Heart left ventricle (tissue), 13 donors: ENCODE measurements around the gene CCDC51.

ENCODE experiments used
- CTCF ChIP-seq, 12 donors: fragments of 200-600 bp; sonication (generic) in 4 of 12; IDR thresholded peaks; one replicate each; pipeline versions ENCODE4 v1.5.0 to v1.8.0; 2018 to 2022; ENCODE audit warnings: antibody characterized with exemption in 12 of 12, mild to moderate bottlenecking in 5 of 12
- POLR2A ChIP-seq, 2 donors: fragments of 450-650 bp; IDR thresholded peaks; one replicate each; pipeline ENCODE4 v1.6.1; 2017; ENCODE audit warnings: antibody characterized with exemption in 2 of 2, mild to moderate bottlenecking in 2 of 2, moderate library complexity in 2 of 2
- donor health status: ischemic (EF 13 %, LVEDD 7.1; RV severe dilation, severe dysfunction).
- donor health status: DM: no; HTN: yes; CAD: no.
- donor health status: DM: no; HTN: no; CAD: no.
- donor health status: ischemic (EF 25% LVEDD 6.9; RV normal size, moderate dysfunction).
- donor health status: ischemic (EF 25% LVEDD 5.7; RV mildly dilated, moderate dysfunction).
- donor health status: ischemic (EF 35%, LVEDD 5.7; RV mildly dilated, moderate dysfunction).
- donor health status: nonischemic (EF 11% LVEDD 7.7; RV severe dilation, severe dysfunction).
- donor health status: DM: yes; HTN: yes; CAD: no.
- donor health status: PGD.
- donor health status: ischemic (EF 29% LVEDD 5.4; RV normal size, mild dysfunction).
- donor health status: nonischemic (EF 23%, LVEDD 6.1; RV moderate dilation, normal function).

DNA sequence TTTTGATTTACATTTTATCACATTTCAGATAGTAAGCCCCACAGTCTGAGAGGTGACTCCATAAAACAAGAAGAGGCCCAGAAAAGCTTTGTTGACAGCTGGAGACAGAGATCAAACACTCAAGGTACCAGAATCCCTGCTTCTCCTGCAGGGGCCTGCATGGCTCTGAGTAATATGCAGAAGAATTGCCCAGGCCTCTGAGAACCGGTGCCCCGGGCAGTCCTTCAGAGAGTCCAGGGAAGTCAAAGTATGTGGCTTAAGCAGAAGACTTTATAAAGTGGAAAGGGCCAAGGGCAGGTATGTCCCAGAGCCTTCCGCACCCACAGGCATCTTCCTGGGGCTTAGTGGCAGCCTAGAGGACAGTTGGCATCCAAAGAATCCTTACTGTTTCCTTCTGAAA is 19.4 kb upstream of the CCDC51 start:
- no peak for TF ChIP-seq POLR2A (IDR thresholded peaks at IDR 0.05)
- TF ChIP-seq CTCF (IDR thresholded peaks at IDR 0.05), result no peak
